Motor neuron (in vitro differentiated cells): ENCODE results near the gene KCTD18. TPM values are rescaled to one million over a fixed set of nuclear protein-coding genes. Genes with fewer than 3 reads are reported as not detected.

Experiments used
- ATAC-seq, 8 experiments: fragments of 200-7000 bp; cut with Tn5 transposase; replicated peaks in 6 of 8; 2 replicates each; pipeline ENCODE4 v1.8.0; 2021; ENCODE audit warnings: mild to moderate bottlenecking in 8 of 8, moderate library complexity in 8 of 8
- H3K27ac ChIP-seq, 2 donors: fragments of 250-450 bp; sonication (Bioruptor Pico); 2 replicates each; pipeline ENCODE4 v1.9.0; 2021; ENCODE audit warnings: antibody characterized with exemption in 2 of 2, mild to moderate bottlenecking in 2 of 2, moderate library complexity in 1 of 2
- H3K4me1 ChIP-seq, 2 donors: fragments of 250-450 bp; sonication (Bioruptor Pico); replicated peaks in 1 of 2; 2 replicates each; pipeline ENCODE4 v1.6.1; 2021; ENCODE audit warnings: antibody characterized with exemption in 2 of 2, mild to moderate bottlenecking in 2 of 2, moderate library complexity in 1 of 2
- H3K4me3 ChIP-seq, 5 donors: fragments of 250-450 bp; sonication (Bioruptor Pico); 2 replicates each; pipeline ENCODE4 v1.9.0; 2021; ENCODE audit warnings: antibody characterized with exemption in 5 of 5, mild to moderate bottlenecking in 5 of 5, moderate library complexity in 4 of 5
- WGBS, 10 experiments: fragments of 450-650 bp; shearing (Covaris generic); methylation state at CpG; one replicate each; pipeline ENCODE4 v1.0.0; 2022; 5-methylcytosine and 5-hydroxymethylcytosine counted together
- in situ Hi-C, 9 experiments: fragments of 400-800 bp; cut with MboI; loops; one replicate each; pipeline ENCODE4 v1.15.0; 2021; ENCODE audit warnings: low sequenced_read_pairs in 9 of 9, low pct_unique_long_range_greater_than_20kb in 2 of 9; ENCODE audit not compliant: unreplicated experiment in 9 of 9
- total RNA-seq, 8 experiments: library from RNA; unstranded; fragments of 300-600 nt; gene quantifications; 2 replicates each; pipeline versions ENCODE4 v1.2.3 to v1.2.4, GENCODE V29; 2022

The KCTD18 gene
- total RNA-seq, 8 experiments from 2014 or later = 4.3 to 18.5 (median 9.8) TPM

- Histone ChIP-seq H3K27ac (no peak overlapping the region), H3K4me3 (no peak overlapping the region), H3K4me1 (peaks cover 2 to 10% of the 10 kb centered on the region in 2 donors)
- in situ Hi-C loops = loop anchor here in 4 of 9 experiments (25.0 kb wide), 1 partner anchor 479 kb away; no protein-coding TSS in a partner anchor
- ATAC-seq = peak in 2 of 8 experiments; percentile 96 to 99
- 17 to 100% (median 75%) methylated on average over 4 to 10 of the region's 12 CpGs; no CpG with 5 or more reads in 1 of the 10 experiments for WGBS, 10 experiments
Observed at GRCh38 chr2:200466425-200467418, 43.1 kb downstream of the KCTD18 start.

DNA sequence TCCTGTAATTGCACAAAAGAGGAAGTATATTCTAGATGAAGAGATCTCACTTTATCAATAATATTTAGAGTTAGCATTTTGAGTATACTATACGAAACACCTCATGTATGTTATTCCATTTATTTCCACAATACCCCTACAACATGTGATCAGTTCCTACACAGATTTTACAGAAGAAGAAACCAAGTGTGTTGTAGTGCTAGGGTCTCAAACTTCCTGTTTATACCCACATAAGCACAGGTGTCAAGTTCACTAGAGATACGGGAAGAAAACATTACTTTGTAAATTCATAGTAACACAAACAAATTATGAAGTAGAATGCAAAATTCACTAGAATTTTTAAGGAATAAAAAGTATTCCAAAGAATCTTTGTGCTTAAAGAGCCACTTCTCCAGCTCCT lies 46.4 kb downstream of the KCTD18 start:
- in situ Hi-C loops = loop anchor here in 4 of 9 experiments (25.0 kb wide), 1 partner anchor 476 kb away; no protein-coding TSS in a partner anchor
- no peak overlapping the region for H3K4me3 ChIP-seq
- WGBS, 10 experiments = 86 to 100% (median 97%) methylated on average over 1 to 2 of the region's 2 CpGs
- H3K27ac ChIP-seq = no peak overlapping the region
- no peak for ATAC-seq
- no peaks in the 10 kb centered on the region for H3K4me1 ChIP-seq

DNA sequence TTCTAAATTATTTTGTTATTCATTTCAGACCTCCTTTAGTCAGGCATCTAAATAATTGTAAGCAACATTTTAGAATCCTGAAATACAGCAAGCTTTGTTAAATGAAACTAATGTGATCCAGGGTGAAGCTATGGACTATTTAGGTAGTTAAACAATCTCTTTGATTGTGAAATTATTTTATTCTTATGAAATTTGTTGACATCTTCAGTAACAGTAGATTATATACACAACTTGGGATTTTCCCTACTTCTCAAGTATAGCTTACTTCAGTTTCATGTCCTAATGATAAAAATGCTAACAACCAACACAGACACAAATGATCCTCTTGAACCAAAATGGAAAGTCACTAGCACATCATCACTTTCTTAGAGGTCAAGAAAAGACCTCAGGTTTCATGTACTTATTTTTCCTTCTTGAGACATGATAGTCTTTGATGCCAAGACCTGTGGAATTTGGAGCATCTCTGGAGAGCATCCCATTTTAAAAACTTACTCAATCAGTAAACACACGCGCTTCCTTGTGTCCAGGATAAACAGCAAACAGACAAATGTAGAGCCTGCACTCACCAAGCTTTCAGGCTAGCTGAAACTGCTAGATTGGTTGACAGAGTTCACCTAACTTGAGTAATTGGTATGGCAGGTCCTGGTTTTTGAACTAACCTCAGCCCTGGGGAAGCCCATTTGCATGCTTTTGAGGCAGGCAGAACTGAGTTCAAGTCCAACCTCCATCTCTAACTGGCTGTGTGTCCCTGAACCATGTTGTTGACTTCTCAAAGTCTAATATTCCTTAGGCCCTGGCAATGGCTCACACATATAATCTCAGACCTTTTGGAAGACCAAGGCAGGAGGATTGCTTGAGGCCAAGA lies 47.8 kb downstream of the KCTD18 start:
- Histone ChIP-seq H3K27ac (no peak overlapping the region), H3K4me1 (no peaks in the 10 kb centered on the region), H3K4me3 (no peak overlapping the region)
- no peak for ATAC-seq
- WGBS, 10 experiments = 95 to 100% (median 100%) methylated on average over 1 to 2 of the region's 2 CpGs; no CpG with 5 or more reads in 4 of the 10 experiments
- in situ Hi-C loops = loop anchor here in 4 of 9 experiments (25.0 kb wide), 1 partner anchor 475 kb away; no protein-coding TSS in a partner anchor

DNA sequence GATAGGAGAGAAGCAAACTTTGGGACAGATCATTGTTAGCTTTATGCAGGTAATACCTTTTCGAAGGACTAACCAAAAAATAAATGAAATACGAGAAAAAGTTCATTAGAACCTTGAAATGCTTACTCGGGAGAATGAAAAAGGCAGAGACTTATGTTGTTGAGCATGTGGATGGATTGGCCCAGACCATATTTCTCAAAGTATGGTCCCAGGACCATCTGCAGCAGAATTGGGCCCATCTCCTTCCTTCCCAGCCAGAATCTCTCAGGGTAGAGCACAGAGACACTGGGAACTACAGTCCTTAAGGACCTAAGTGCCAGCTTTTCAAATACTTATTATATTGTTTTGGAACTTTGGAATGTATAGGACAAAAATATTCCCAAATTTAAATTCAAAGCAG lies 50.8 kb downstream of the KCTD18 start:
- in situ Hi-C loops = loop anchor here in 4 of 9 experiments (25.0 kb wide), 1 partner anchor 472 kb away; no protein-coding TSS in a partner anchor
- ATAC-seq = no peak
- WGBS, 10 experiments = 0 to 100% (median 77%) methylated on average over 1 to 3 of the region's 3 CpGs; no CpG with 5 or more reads in 1 of the 10 experiments
- Histone ChIP-seq H3K4me1 (no peaks in the 10 kb centered on the region), H3K4me3 (no peak overlapping the region), H3K27ac (no peak overlapping the region)

DNA sequence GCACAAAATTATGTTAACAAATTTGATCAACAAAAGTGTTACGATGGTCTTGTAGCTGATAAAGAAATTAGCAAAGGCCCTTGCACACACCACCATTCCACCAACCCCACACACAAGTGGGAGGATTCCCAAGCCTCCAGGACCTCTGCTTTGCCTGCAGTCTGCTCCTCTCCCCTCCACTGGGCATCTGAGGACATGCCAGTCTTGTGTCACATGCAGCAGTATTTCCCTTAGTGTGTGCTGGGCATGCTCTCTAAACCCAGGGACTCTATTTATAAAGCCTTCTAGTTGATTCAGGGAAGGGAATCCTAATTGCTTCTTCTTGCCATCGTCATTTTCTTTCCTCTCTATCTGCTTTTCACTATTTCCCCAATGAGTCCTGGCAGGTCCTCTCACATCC lies 53.3 kb downstream of the KCTD18 start:
- Histone ChIP-seq H3K4me1 (no peaks in the 10 kb centered on the region), H3K4me3 (no peak overlapping the region), H3K27ac (no peak overlapping the region)
- ATAC-seq = no peak
- 80 to 100% (median 100%) methylated on average over 1 to 2 of the region's 2 CpGs; no CpG with 5 or more reads in 4 of the 10 experiments for WGBS, 10 experiments
- in situ Hi-C loops = loop anchor here in 4 of 9 experiments (25.0 kb wide), 1 partner anchor 469 kb away; no protein-coding TSS in a partner anchor

GRCh38 chr2:200455958-200456421 lies 53.9 kb downstream of the KCTD18 start:
- Histone ChIP-seq H3K4me1 (no peaks in the 10 kb centered on the region), H3K27ac (no peak overlapping the region), H3K4me3 (no peak overlapping the region)
- 6 to 100% (median 94%) methylated on average over 1 to 4 of the region's 4 CpGs; no CpG with 5 or more reads in 2 of the 10 experiments for WGBS, 10 experiments
- peak in 2 of 8 experiments; percentile 56 to 80 for ATAC-seq
- in situ Hi-C loops = loop anchor here in 4 of 9 experiments (25.0 kb wide), 1 partner anchor 469 kb away; no protein-coding TSS in a partner anchor

DNA sequence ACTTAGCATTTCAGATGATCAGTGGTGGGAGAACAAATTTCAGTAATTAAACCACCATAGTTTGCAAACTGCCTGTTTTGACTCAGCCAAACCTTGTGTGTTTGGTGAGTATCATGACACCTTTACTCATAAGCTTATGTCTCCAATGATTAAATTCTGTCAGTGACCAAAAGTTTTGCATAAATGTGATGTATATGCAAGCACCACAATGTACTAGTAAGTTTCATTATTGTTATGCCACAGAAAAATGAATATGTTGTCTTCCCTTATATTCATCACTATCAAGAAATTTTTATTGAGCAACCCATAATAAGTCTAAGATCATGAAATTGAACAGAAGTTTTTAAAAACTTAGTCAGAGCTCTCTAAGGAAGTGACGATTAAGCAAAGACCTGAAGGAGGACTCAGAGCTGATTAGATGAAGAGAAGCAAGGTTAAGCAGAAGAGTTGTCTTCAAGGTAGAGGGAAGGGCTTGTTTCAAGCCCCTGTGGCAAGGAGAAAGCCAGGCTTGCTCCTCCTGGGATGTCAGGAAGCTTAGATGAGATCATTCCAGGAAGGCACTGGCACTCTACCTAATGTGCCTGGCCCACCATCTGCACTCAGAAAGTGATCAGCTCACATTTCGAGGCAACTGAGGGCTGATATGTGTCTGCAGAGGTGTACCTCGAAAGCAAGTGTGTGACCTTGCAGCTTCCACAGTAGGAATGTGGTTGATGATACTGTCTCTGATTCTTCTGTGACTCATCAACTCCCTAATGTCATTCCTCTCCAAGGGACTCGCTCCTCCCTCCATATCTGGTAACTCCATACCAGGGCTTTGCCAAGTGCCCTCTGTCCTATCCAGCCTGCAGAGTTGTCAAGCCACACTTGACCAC lies 54.7 kb downstream of the KCTD18 start:
- Histone ChIP-seq H3K4me3 (no peak overlapping the region), H3K4me1 (no peaks in the 10 kb centered on the region), H3K27ac (no peak overlapping the region)
- ATAC-seq = peak in 2 of 8 experiments; percentile 79 to 88
- in situ Hi-C loops = loop anchor here in 4 of 9 experiments (25.0 kb wide), 1 partner anchor 468 kb away; no protein-coding TSS in a partner anchor
- WGBS, 10 experiments = 28 to 100% (median 100%) methylated on average over 1 to 3 of the region's 4 CpGs; no CpG with 5 or more reads in 2 of the 10 experiments

GRCh38 chr2:200453853-200454534 lies 55.9 kb downstream of the KCTD18 start:
- ATAC-seq = no peak
- Histone ChIP-seq H3K4me3 (no peak overlapping the region), H3K27ac (no peak overlapping the region), H3K4me1 (no peaks in the 10 kb centered on the region)
- WGBS, 10 experiments = 50 to 100% (median 84%) methylated on average over 1 to 5 of the region's 5 CpGs; no CpG with 5 or more reads in 1 of the 10 experiments
- in situ Hi-C loops = loop anchor here in 4 of 9 experiments (25.0 kb wide), 1 partner anchor 467 kb away; no protein-coding TSS in a partner anchor

DNA sequence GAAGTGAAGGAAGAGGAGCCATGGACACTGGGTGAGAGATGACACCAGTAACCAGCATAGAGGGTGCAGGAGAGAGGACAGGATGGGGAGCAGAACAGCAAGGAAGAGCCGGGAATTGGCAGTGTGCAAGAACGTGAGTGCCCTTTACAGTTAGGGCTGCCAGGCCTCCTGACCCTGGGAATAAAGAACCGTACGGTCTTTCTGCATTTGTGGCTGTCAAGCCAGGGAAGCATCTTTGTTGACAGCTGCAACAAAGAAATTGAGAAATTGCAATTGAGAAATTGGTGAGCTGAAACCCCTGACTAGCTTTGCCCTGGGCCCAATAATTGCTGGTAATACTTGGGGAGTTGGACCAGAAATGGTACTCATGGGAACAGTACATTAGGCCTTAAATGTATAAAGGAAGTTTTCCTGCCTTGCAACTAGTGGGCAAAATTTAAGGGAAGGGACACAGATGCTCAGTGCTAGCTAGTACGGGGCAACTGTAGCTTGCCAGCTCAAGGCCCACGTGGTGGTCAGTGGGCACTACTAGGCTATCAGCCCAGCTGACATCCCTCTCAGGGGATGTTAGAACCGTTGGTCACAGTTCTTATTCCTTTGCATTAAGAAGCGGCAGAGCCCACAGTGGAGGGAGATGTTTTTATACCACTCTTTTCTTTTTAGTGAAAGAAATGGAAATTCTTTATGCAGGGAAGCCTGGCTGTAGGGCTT lies 56.6 kb downstream of the KCTD18 start:
- ATAC-seq = no peak
- no peaks in the 10 kb centered on the region for H3K4me1 ChIP-seq
- 58 to 100% (median 92%) methylated on average over 2 to 7 of the region's 8 CpGs; no CpG with 5 or more reads in 1 of the 10 experiments for WGBS, 10 experiments
- no peak overlapping the region for H3K27ac ChIP-seq
- no peak overlapping the region for H3K4me3 ChIP-seq
- in situ Hi-C loops = loop anchor here in 4 of 9 experiments (25.0 kb wide), 1 partner anchor 466 kb away; no protein-coding TSS in a partner anchor

DNA sequence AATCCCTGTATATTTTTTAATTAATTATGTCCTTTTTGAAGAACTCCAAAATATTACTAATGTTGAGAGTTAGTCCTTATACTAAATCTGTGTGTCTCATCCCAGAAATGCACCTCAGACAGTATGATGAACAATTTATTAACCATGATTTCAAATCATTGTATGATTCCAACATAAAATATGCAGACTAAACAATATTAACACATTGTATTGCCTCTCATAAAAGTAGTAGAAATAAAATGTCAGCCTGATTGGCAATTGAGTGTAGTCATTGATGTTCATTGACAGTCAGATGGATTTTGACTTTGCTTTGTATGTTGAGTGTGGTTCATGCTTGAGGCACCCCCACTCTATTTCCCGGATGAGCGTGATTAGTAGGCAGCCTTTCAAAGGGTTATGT lies 57.5 kb downstream of the KCTD18 start:
- no peak for ATAC-seq
- in situ Hi-C loops = loop anchor here in 4 of 9 experiments (25.0 kb wide), 1 partner anchor 465 kb away; no protein-coding TSS in a partner anchor
- Histone ChIP-seq H3K4me1 (no peaks in the 10 kb centered on the region), H3K4me3 (no peak overlapping the region), H3K27ac (no peak overlapping the region)
- WGBS, 10 experiments = 94 to 100% (median 98%) methylated on average over 2 of the region's 2 CpGs; no CpG with 5 or more reads in 4 of the 10 experiments
